GM23338 (cell line): ENCODE data around the gene ALPP. TPM values are rescaled to one million over a fixed set of nuclear protein-coding genes. Genes with fewer than 3 reads are reported as not detected.

Experiments
- ATAC-seq: fragments of 200-7000 bp; cut with Tn5 transposase; 3 replicates; pipeline ENCODE4 v1.9.1; 2020
- DNase-seq: peaks from one replicate; pipeline ENCODE4 v3.0.0-alpha.2; 2015; ENCODE audit warnings: low spot score
- H2AFZ ChIP-seq: fragments of 200-600 bp; sonication (generic); 2 replicates; pipeline ENCODE4 v1.8.0; 2016; ENCODE audit warnings: antibody characterized with exemption, mild to moderate bottlenecking, moderate library complexity
- H3F3A ChIP-seq: fragments of 200-600 bp; sonication (generic); replicated peaks from 2 replicates; pipeline ENCODE4 v1.8.0; 2017; ENCODE audit warnings: antibody characterized with exemption, mixed run types, low read depth
- H3K27ac ChIP-seq: fragments of 200-600 bp; sonication (generic); 2 replicates; pipeline ENCODE4 v1.6.1; 2016; ENCODE audit warnings: low read depth
- H3K27me3 ChIP-seq: fragments of 200-600 bp; sonication (generic); 2 replicates; pipeline ENCODE4 v1.8.0; 2016; ENCODE audit warnings: mild to moderate bottlenecking, mixed run types, moderate library complexity; ENCODE audit not compliant: insufficient read depth
- H3K36me3 ChIP-seq: fragments of 200-600 bp; sonication (generic); 2 replicates; pipeline ENCODE4 v1.8.0; 2016; ENCODE audit warnings: mild to moderate bottlenecking; ENCODE audit not compliant: insufficient read depth
- H3K4me1 ChIP-seq: fragments of 200-600 bp; sonication (generic); 2 replicates; pipeline ENCODE4 v1.8.0; 2016; ENCODE audit warnings: mild to moderate bottlenecking, moderate library complexity; ENCODE audit not compliant: insufficient read depth
- H3K4me2 ChIP-seq: fragments of 200-600 bp; sonication (generic); 2 replicates; pipeline ENCODE4 v1.7.1; 2017; ENCODE audit warnings: mixed run types
- H3K4me3 ChIP-seq: fragments of 200-600 bp; sonication (generic); 2 replicates; pipeline ENCODE4 v1.6.1; 2016; ENCODE audit warnings: mixed run types
- H3K79me2 ChIP-seq: fragments of 200-600 bp; sonication (generic); replicated peaks from 2 replicates; pipeline ENCODE4 v1.8.0; 2017; ENCODE audit warnings: mild to moderate bottlenecking; ENCODE audit not compliant: insufficient read depth
- H3K9me2 ChIP-seq: fragments of 200-600 bp; sonication (generic); 2 replicates; pipeline ENCODE4 v1.8.0; 2017; ENCODE audit not compliant: insufficient read depth
- H4K20me1 ChIP-seq: fragments of 200-600 bp; sonication (generic); replicated peaks from 2 replicates; pipeline ENCODE4 v1.8.0; 2017; ENCODE audit warnings: mild to moderate bottlenecking; ENCODE audit not compliant: insufficient read depth
- H3K27ac Mint-ChIP-seq: 2 replicates; pipeline ENCODE4 v1.8.0; 2020; ENCODE audit warnings: inconsistent platforms, mild to moderate bottlenecking, moderate library complexity, mixed read lengths
- H3K27me3 Mint-ChIP-seq: 3 replicates; pipeline ENCODE4 v1.8.0; 2022; ENCODE audit warnings: low read depth, mild to moderate bottlenecking, moderate library complexity, mixed read lengths, inconsistent platforms; ENCODE audit not compliant: insufficient read depth, poor library complexity
- H3K36me3 Mint-ChIP-seq: 3 replicates; pipeline ENCODE4 v1.8.0; 2021; ENCODE audit warnings: low read depth, mild to moderate bottlenecking, inconsistent platforms, moderate library complexity, mixed read lengths
- H3K4me1 Mint-ChIP-seq: 3 replicates; pipeline ENCODE4 v1.8.0; 2020; ENCODE audit warnings: mild to moderate bottlenecking, inconsistent platforms, mixed read lengths
- H3K4me3 Mint-ChIP-seq: 3 replicates; pipeline ENCODE4 v1.8.0; 2021; ENCODE audit warnings: moderate library complexity, mild to moderate bottlenecking, inconsistent platforms, mixed read lengths
- H3K9me3 Mint-ChIP-seq: 3 replicates; pipeline ENCODE4 v1.8.0; 2020; ENCODE audit warnings: moderate library complexity, mild to moderate bottlenecking, inconsistent platforms, mixed read lengths
- CREB1 ChIP-seq: fragments of 250-450 bp; sonication (Bioruptor Pico); IDR thresholded peaks from 2 replicates; pipeline ENCODE4 v1.5.0; 2020; ENCODE audit warnings: low read depth, mild to moderate bottlenecking, moderate library complexity
- CTCF ChIP-seq, 2 experiments: fragments of 200-600 bp in 1 of 2; sonication (generic) in 1 of 2; conservative IDR thresholded peaks; 2 replicates each; pipeline versions ENCODE4 v1.5.1 to v1.6.1; 2016 to 2017; ENCODE audit warnings: antibody characterized with exemption in 2 of 2, low read depth in 2 of 2, mild to moderate bottlenecking in 2 of 2, moderate library complexity in 1 of 2
- ETS1 ChIP-seq: IDR thresholded peaks from 2 replicates; pipeline ENCODE4 v1.6.1; 2016; ENCODE audit warnings: antibody characterized with exemption
- EZH2 ChIP-seq: fragments of 200-600 bp; sonication (generic); IDR thresholded peaks from one replicate; pipeline ENCODE4 v1.8.0; 2017; ENCODE audit warnings: antibody characterized with exemption, mild to moderate bottlenecking, low read depth; ENCODE audit not compliant: unreplicated experiment
- EZH2phosphoT487 ChIP-seq: fragments of 200-600 bp; sonication (generic); IDR thresholded peaks from one replicate; pipeline ENCODE4 v1.8.1; 2018; ENCODE audit warnings: antibody characterized with exemption; ENCODE audit not compliant: unreplicated experiment
- JUNB ChIP-seq: IDR thresholded peaks from one replicate; pipeline ENCODE4 v1.6.1; 2016; ENCODE audit warnings: antibody characterized with exemption; ENCODE audit not compliant: unreplicated experiment
- NANOG ChIP-seq: IDR thresholded peaks from 2 replicates; pipeline ENCODE4 v1.6.1; 2016; ENCODE audit warnings: antibody characterized with exemption, borderline replicate concordance
- POLR2AphosphoS5 ChIP-seq: IDR thresholded peaks from 2 replicates; pipeline ENCODE4 v1.6.1; 2016; ENCODE audit warnings: antibody characterized with exemption, low read depth
- REST ChIP-seq: IDR thresholded peaks from one replicate; pipeline ENCODE4 v1.6.1; 2018; ENCODE audit warnings: antibody characterized with exemption; ENCODE audit not compliant: unreplicated experiment
- STAT1 ChIP-seq: IDR thresholded peaks from one replicate; pipeline ENCODE4 v1.6.1; 2016; ENCODE audit warnings: antibody characterized with exemption; ENCODE audit not compliant: unreplicated experiment
- ZNF114 ChIP-seq: fragments of 250-450 bp; sonication (Bioruptor Pico); IDR thresholded peaks from 2 replicates; pipeline ENCODE4 v1.5.0; 2020; ENCODE audit warnings: mild to moderate bottlenecking, moderate library complexity
- ZNF331 ChIP-seq: fragments of 250-450 bp; sonication (Bioruptor Pico); IDR thresholded peaks from 2 replicates; pipeline ENCODE4 v1.5.0; 2020; ENCODE audit warnings: low read depth, mild to moderate bottlenecking, moderate library complexity
- ZNF462 ChIP-seq: fragments of 250-450 bp; sonication (Bioruptor Pico); IDR thresholded peaks from 2 replicates; pipeline ENCODE4 v1.5.0; 2020; ENCODE audit warnings: mild to moderate bottlenecking, moderate library complexity
- polyA plus RNA-seq: library from polyadenylated mRNA; unstranded; fragments of >200 nt; fragmentation: Nextera tagmentation; extraction: Ambion mirVana; gene quantifications from 2 replicates; pipeline ENCODE4 v1.2.1, GENCODE V29; 2016
- total RNA-seq: library from RNA; depleted of rRNA; stranded (reverse); fragments of >200 nt; shearing (Covaris generic); gene quantifications from 2 replicates; pipeline ENCODE4 v1.2.3, GENCODE V29; 2014

Gene ALPP
- total and polyA plus RNA-seq, 2 experiments from 2014 or later, result 0.28 TPM; not detected in 1

GRCh38 chr2:232332940-232333259 is 45.7 kb upstream of the ALPP start:
- Mint-ChIP-seq H3K27me3 (peaks cover 2% of the 10 kb centered on the region), H3K27ac (no peak overlapping the region), H3K4me3 (no peak overlapping the region), H3K36me3 (no peaks in the 10 kb centered on the region), H3K9me3 (no peaks in the 10 kb centered on the region), H3K4me1 (no peaks in the 10 kb centered on the region)
- Histone ChIP-seq H3K9me2 (no peaks in the 10 kb centered on the region), H3K36me3 (no peaks in the 10 kb centered on the region), H3K27ac (no peak overlapping the region), H4K20me1 (no peaks in the 10 kb centered on the region), H3K4me2 (no peak overlapping the region), H3K4me1 (no peaks in the 10 kb centered on the region), H2AFZ (no peak overlapping the region), H3F3A (no peaks in the 10 kb centered on the region), H3K27me3 (no peaks in the 10 kb centered on the region), H3K79me2 (no peaks in the 10 kb centered on the region), H3K4me3 (no peak overlapping the region)
- TF ChIP-seq ZNF462 (no peak), EZH2 (no peak), POLR2AphosphoS5 (no peak), EZH2phosphoT487 (no peak), NANOG (no peak), STAT1 (no peak), JUNB (no peak), REST (no peak), ETS1 (no peak), CTCF (conservative IDR thresholded peaks at IDR 0.05; ENCODE audit: low read depth in 2 of 2) (no peak), CREB1 (CRISPR knock-in tag) (no peak), ZNF114 (CRISPR knock-in tag) (no peak), ZNF331 (no peak)
- ATAC-seq (no peak), DNase-seq (no peak)
